Aorta (tissue), 5 donors: ENCODE results near the gene NAGK. TPM values are rescaled to one million over a fixed set of nuclear protein-coding genes. Genes with fewer than 3 reads are reported as not detected.
"Not testable (repeated sequence)": the region's sequence is repeated elsewhere in the genome, so short reads cannot be mapped to it uniquely, and the experiment has no call there.

Experiments
- ATAC-seq: fragments of 200-7000 bp; cut with Tn5 transposase; one replicate; pipeline ENCODE4 v1.9.1; 2022; ENCODE audit warnings: moderate library complexity; ENCODE audit not compliant: low FRiP score
- DNase-seq, 2 donors: peaks; one replicate each; pipeline ENCODE4 v3.0.0-alpha.2; 2020
- H3K27ac ChIP-seq, 2 donors: one replicate each; pipeline ENCODE4 v1.5.1; 2013; ENCODE audit warnings: low read length in 2 of 2, mild to moderate bottlenecking in 2 of 2, moderate library complexity in 2 of 2, control low read depth in 1 of 2, inconsistent platforms in 1 of 2, low read depth in 1 of 2
- H3K27me3 ChIP-seq, 2 donors: one replicate each; pipeline ENCODE4 v1.6.1; 2013; ENCODE audit warnings: control low read depth in 1 of 2, low read length in 1 of 2, mild to moderate bottlenecking in 1 of 2, moderate library complexity in 1 of 2; ENCODE audit not compliant: insufficient read depth in 2 of 2, control insufficient read depth in 1 of 2
- H3K36me3 ChIP-seq, 2 donors: one replicate each; pipeline ENCODE4 v1.6.1; 2013; ENCODE audit warnings: control low read depth in 1 of 2, low read length in 1 of 2, mild to moderate bottlenecking in 1 of 2; ENCODE audit not compliant: insufficient read depth in 2 of 2, control insufficient read depth in 1 of 2
- H3K4me1 ChIP-seq, 2 donors: one replicate each; pipeline ENCODE4 v1.6.1; 2013; ENCODE audit warnings: low read length in 2 of 2, control low read depth in 1 of 2, mild to moderate bottlenecking in 1 of 2, moderate library complexity in 1 of 2; ENCODE audit not compliant: insufficient read depth in 2 of 2, control insufficient read depth in 1 of 2
- H3K4me3 ChIP-seq, 2 donors: one replicate each; pipeline ENCODE4 v1.5.1; 2013; ENCODE audit warnings: low read length in 2 of 2, control low read depth in 1 of 2, mild to moderate bottlenecking in 1 of 2
- H3K9me3 ChIP-seq: one replicate; pipeline ENCODE4 v1.6.1; 2013; ENCODE audit warnings: mild to moderate bottlenecking, low read length; ENCODE audit not compliant: control insufficient read depth
- WGBS, 2 donors: extraction: QIAGEN DNeasy Blood & Tissue Kit; methylation state at CpG; one replicate each; pipeline ENCODE4 v1.1.7; 2013; 5-methylcytosine and 5-hydroxymethylcytosine counted together
- intact Hi-C, 2 donors: fragments of 100-400 bp; cut with DNase I; formaldehyde crosslinking; loops; one replicate each; pipeline versions ENCODE4 v1.14.2 to v1.15.0; 2022
- polyA plus RNA-seq, 2 donors: library from polyadenylated mRNA; stranded (reverse); fragments of 200-250 nt; gene quantifications; one replicate each; pipeline ENCODE4 v1.2.3, GENCODE V29; 2013
- total RNA-seq, 2 donors: library from RNA; stranded (reverse); fragmentation: NEBNext Ultra II Directional; extraction: Animal tissue kit (Norgen Biotek cat#: 25700); gene quantifications; one replicate each; pipeline ENCODE4 v1.2.1, GENCODE V29; 2021
- donor health status: healthy with polysubstance abuse.
- donor health status: Bipolar disorder and iron deficiency.
- donor health status: DM: no; HTN: no; CAD: no.
- donor health status: DM: no; HTN: no; CAD: no.
- donor health status: DM: yes; HTN: yes; CAD: no.

Gene NAGK
- total and polyA plus RNA-seq, 4 donors, result 60.5 to 199 (median 111) TPM

DNA sequence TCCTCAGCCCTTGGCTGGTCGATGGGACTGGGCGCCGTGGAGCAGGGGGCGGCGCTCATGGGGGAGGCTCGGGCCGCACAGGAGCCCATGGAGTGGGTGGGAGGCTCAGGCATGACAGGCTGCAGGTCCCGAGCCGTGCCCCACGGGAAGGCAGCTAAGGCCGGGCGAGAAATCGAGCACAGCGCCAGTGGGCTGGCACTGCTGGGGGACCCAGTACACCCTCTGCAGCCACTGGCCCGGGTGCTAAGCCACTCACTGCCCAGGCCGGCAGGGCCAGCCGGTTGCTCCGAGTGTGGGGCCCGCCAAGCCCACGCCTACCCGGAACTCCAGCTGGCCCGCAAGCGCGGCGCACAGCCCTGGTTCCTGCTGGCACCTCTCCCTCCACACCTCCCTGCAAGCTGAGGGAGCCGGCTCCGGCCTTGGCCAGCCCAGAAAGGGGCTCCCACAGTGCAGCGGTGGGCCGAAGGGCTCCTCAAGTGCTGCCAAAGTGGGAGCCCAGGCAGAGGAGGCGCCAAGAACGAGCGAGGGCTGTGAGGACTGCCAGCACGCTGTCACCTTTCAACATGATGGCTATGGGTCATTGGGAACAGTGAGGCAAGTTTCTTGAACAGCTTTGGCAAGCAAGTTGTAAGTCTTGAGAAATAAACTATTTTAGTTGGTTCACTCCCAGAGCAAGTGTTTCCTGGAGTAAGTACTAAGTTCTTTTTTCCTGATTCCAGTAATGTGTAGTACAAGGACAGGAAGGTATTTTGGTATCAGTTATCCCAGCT, 24.2 kb downstream of the NAGK start:
- DNase-seq (peak in 1 of 2 donors; percentile 61), ATAC-seq (peak; percentile 56)
- H3K27ac ChIP-seq, H3K36me3 ChIP-seq, H3K4me3 ChIP-seq, intact Hi-C loops, H3K9me3 ChIP-seq, H3K27me3 ChIP-seq, H3K4me1 ChIP-seq: not testable (repeated sequence)
- 35 to 37% methylated on average over 33 of the region's 33 CpGs for WGBS, 2 donors

GRCh38 chr2:71100195-71100964, 31.9 kb downstream of the NAGK start:
- intact Hi-C loops, result no loop called here
- Histone ChIP-seq H3K27ac (no peak overlapping the region), H3K36me3 (no peaks in the 10 kb centered on the region), H3K4me3 (no peak overlapping the region), H3K4me1 (no peaks in the 10 kb centered on the region), H3K9me3 (no peaks in the 10 kb centered on the region), H3K27me3 (no peaks in the 10 kb centered on the region)
- ATAC-seq, result no peak
- DNase-seq, result peak in 1 of 2 donors; percentile 63
- WGBS, 2 donors, result 10% methylated on average over 3 of the region's 3 CpGs

GRCh38 chr2:71101656-71102055, 33.2 kb downstream of the NAGK start:
- Histone ChIP-seq H3K4me3 (no peak overlapping the region), H3K4me1 (no peaks in the 10 kb centered on the region), H3K36me3 (no peaks in the 10 kb centered on the region), H3K9me3 (no peaks in the 10 kb centered on the region), H3K27ac (no peak overlapping the region), H3K27me3 (no peaks in the 10 kb centered on the region)
- DNase-seq (no peak), ATAC-seq (no peak)
- intact Hi-C loops, result no loop called here
- 26 to 31% methylated on average over 2 of the region's 2 CpGs for WGBS, 2 donors

- Histone ChIP-seq H3K9me3 (no peaks in the 10 kb centered on the region), H3K36me3 (no peaks in the 10 kb centered on the region), H3K27ac (no peak overlapping the region), H3K4me1 (no peaks in the 10 kb centered on the region), H3K27me3 (no peaks in the 10 kb centered on the region), H3K4me3 (no peak overlapping the region)
- no peak for ATAC-seq
- DNase-seq, result no peak
- intact Hi-C loops, result no loop called here
- 76 to 77% methylated on average over 6 of the region's 6 CpGs for WGBS, 2 donors
Measured at GRCh38 chr2:71102981-71103681, 34.7 kb downstream of the NAGK start.

DNA sequence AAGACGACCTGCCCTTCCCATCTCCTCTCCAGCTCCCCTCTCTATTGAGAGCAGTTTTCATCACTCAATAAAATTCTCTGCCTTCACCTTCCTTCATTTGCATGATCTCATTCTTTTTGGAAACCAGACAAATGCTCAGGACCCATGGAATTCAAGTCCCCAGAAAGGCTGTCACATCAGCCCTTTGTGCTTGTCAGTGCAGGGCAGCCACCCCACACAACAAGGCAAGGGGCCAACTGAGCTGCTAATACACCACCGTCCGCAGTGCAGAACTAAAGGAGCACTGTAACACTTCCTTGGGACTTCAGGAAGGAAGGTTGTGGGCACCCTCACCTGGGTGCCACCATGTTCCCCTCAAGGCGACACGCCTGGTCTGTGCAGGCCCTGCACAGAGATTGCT, 35.4 kb downstream of the NAGK start:
- intact Hi-C loops, result no loop called here
- Histone ChIP-seq H3K36me3 (no peaks in the 10 kb centered on the region), H3K27ac (no peak overlapping the region), H3K27me3 (no peaks in the 10 kb centered on the region), H3K9me3 (no peaks in the 10 kb centered on the region), H3K4me1 (no peaks in the 10 kb centered on the region), H3K4me3 (no peak overlapping the region)
- 88 to 89% methylated on average over 5 of the region's 5 CpGs for WGBS, 2 donors
- no peak for ATAC-seq
- DNase-seq, result no peak

DNA sequence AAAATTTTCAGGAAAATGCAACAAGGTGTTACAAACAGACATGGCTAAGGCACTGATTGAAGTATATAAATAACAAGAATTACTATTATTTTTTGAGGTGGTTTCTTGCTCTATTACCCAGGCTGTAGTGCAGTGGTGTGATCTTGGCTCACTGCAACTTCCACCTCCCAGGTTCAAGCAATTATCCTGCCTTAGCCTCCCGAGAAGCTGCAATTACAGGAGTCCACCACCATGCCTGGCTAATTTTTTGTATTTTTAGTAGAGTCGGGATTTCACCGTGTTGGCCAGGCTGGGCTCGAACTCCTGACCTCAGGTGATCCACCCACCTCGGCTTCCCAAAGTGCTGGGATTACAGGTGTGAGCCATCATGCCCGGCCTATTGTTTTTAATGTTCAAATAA, 38.0 kb downstream of the NAGK start:
- H3K4me3 ChIP-seq, H3K27me3 ChIP-seq, H3K27ac ChIP-seq, intact Hi-C loops, ATAC-seq, H3K36me3 ChIP-seq, H3K4me1 ChIP-seq, H3K9me3 ChIP-seq, DNase-seq: not testable (repeated sequence)
- WGBS, 2 donors, result 87 to 90% methylated on average over 6 of the region's 6 CpGs

DNA sequence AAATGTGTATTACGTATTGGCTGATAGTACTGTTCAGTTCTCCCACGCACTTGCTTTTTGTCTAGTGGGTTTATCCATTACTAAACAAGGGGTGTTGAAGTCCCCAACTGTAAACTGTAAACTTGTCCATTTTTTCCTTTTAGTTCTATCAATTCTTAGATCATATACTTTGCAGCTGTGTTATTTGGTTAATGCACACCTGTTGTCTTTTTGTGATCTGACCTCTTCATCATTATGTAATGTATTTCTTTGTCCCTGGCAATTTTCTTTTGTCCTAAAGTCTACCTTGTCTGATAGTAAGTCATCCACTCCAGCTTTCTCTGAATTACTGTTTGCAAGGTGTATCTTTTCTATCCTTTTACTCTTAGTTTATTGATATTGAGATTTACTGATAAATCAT, 39.6 kb downstream of the NAGK start:
- intact Hi-C loops, result no loop called here
- H3K27me3 ChIP-seq, result no peaks in the 10 kb centered on the region
- no peak overlapping the region for H3K4me3 ChIP-seq
- H3K27ac ChIP-seq, result no peak overlapping the region
- no peaks in the 10 kb centered on the region for H3K9me3 ChIP-seq
- DNase-seq, result no peak
- H3K36me3 ChIP-seq, result peaks cover 3% of the 10 kb centered on the region in 2 donors
- no peaks in the 10 kb centered on the region for H3K4me1 ChIP-seq
- ATAC-seq, result no peak
- 78 to 84% methylated on average over 2 of the region's 2 CpGs for WGBS, 2 donors

- intact Hi-C loops, result no loop called here
- 89 to 92% methylated on average over 1 of the region's 1 CpG for WGBS, 2 donors
- H3K4me3 ChIP-seq, result no peak overlapping the region
- no peaks in the 10 kb centered on the region for H3K27me3 ChIP-seq
- ATAC-seq, result no peak
- no peaks in the 10 kb centered on the region for H3K9me3 ChIP-seq
- no peaks in the 10 kb centered on the region for H3K4me1 ChIP-seq
- H3K27ac ChIP-seq, result no peak overlapping the region
- no peak for DNase-seq
- H3K36me3 ChIP-seq, result peaks cover 3 to 7% of the 10 kb centered on the region in 2 donors
Measured at GRCh38 chr2:71113843-71114242, 45.4 kb downstream of the NAGK start.
